HepG2 (cell line): ENCODE results near the gene ANKS3. TPM values are rescaled to one million over a fixed set of nuclear protein-coding genes. Genes with fewer than 3 reads are reported as not detected.

Source experiments
- ATAC-seq: fragments of 200-7000 bp; cut with Tn5 transposase; 3 replicates; pipeline ENCODE4 v1.9.1; 2020; ENCODE audit warnings: mild to moderate bottlenecking, moderate library complexity
- BruUV-seq: library from RNA; stranded (reverse); fragments of 400-500 nt; replicated peaks from 2 replicates; lab custom pipeline; 2021; lab: Mats Ljungman, UMichigan
- CTCF ChIA-PET: fragments of 300-600 bp; formaldehyde crosslinking; extraction: SDS; loops from one replicate; lab custom pipeline; 2021; ENCODE audit warnings: low total read pairs, inconsistent platforms, low intra/inter-chr PET ratio; lab: Yijun Ruan, JAX
- POLR2A ChIA-PET: fragments of 350-600 bp; sonication (Branson Sonifier 250); formaldehyde crosslinking; loops from one replicate; lab custom pipeline; 2020; ENCODE audit warnings: antibody characterized with exemption, inconsistent platforms; lab: Yijun Ruan, JAX
- DNase-seq: peaks from one replicate; pipeline ENCODE4 v3.0.0-alpha.2; 2015; ENCODE audit warnings: low spot score
- FAIRE-seq: peaks from 3 replicates; lab custom pipeline; 2011; peaks lifted over from hg19 to GRCh38; lab: Jason Lieb, UNC
- H2AFZ ChIP-seq: one replicate; pipeline ENCODE4 v1.6.1; 2011; ENCODE audit warnings: low read length, inconsistent platforms
- H3K27ac ChIP-seq: fragments of 300-600 bp; 3 replicates; pipeline ENCODE4 v1.8.0; 2011; ENCODE audit warnings: mixed run types, mild to moderate bottlenecking, mixed read lengths, low read length, inconsistent platforms; ENCODE audit not compliant: insufficient read depth; ENCODE audit errors: extremely low read length
- H3K27me3 ChIP-seq, 2 experiments: fragments of 200-600 bp in 1 of 2; 2 replicates in 1 of 2; 3 replicates in 1 of 2; pipeline versions ENCODE4 v1.6.0 to v1.8.0; 2011; ENCODE audit warnings: low read length in 2 of 2, mild to moderate bottlenecking in 2 of 2, moderate library complexity in 2 of 2, inconsistent platforms in 1 of 2; ENCODE audit not compliant: insufficient read depth in 2 of 2, control insufficient read depth in 1 of 2
- H3K36me3 ChIP-seq, 2 experiments: fragments of 200-600 bp in 1 of 2; replicated peaks in 1 of 2; 2 replicates in 1 of 2; 3 replicates in 1 of 2; pipeline versions ENCODE4 v1.5.1 to v1.8.0; 2011; ENCODE audit warnings: low read length in 2 of 2, inconsistent platforms in 1 of 2; ENCODE audit not compliant: insufficient read depth in 2 of 2, control insufficient read depth in 1 of 2
- H3K4me1 ChIP-seq: 2 replicates; pipeline ENCODE4 v1.5.1; 2012; ENCODE audit warnings: low read length, inconsistent platforms; ENCODE audit not compliant: insufficient read depth
- H3K4me2 ChIP-seq: 2 replicates; pipeline ENCODE4 v1.6.0; 2011; ENCODE audit warnings: low read depth, low read length, inconsistent platforms
- H3K4me3 ChIP-seq, 3 experiments: fragments of 200-600 bp in 1 of 3; sonication (generic), shearing (Covaris generic) in 1 of 3; replicated peaks in 1 of 3; 2 replicates each; pipeline ENCODE4 v1.5.1; 2011 to 2016; ENCODE audit warnings: low read length in 3 of 3, inconsistent platforms in 2 of 3, low read depth in 2 of 3, mild to moderate bottlenecking in 2 of 3, control low read depth in 1 of 3, mixed read lengths in 1 of 3; ENCODE audit not compliant: insufficient read depth in 1 of 3
- H3K79me2 ChIP-seq: one replicate; pipeline ENCODE4 v1.6.1; 2011; ENCODE audit warnings: low read length, inconsistent platforms; ENCODE audit not compliant: insufficient read depth
- H3K9ac ChIP-seq: 2 replicates; pipeline ENCODE4 v1.6.0; 2011; ENCODE audit warnings: mild to moderate bottlenecking, low read depth, low read length, inconsistent platforms; ENCODE audit not compliant: insufficient read depth
- H3K9me3 ChIP-seq: 2 replicates; pipeline ENCODE4 v1.5.1; 2012; ENCODE audit warnings: mild to moderate bottlenecking, low read length
- H4K20me1 ChIP-seq: 2 replicates; pipeline ENCODE4 v1.6.0; 2011; ENCODE audit warnings: inconsistent platforms, mild to moderate bottlenecking, low read length, moderate library complexity; ENCODE audit not compliant: insufficient read depth
- AGO2 ChIP-seq: fragments of 200-400 bp; formaldehyde crosslinking; optimal IDR thresholded peaks from 2 replicates; pipeline ENCODE3; 2017; ENCODE audit warnings: mild to moderate bottlenecking, low read depth, low read length, moderate library complexity
- IRF9 ChIP-seq: sonication (generic); formaldehyde crosslinking; IDR thresholded peaks from 2 replicates; pipeline ENCODE4 v1.8.0; 2022; ENCODE audit warnings: missing genetic modification reagents, mild to moderate bottlenecking, borderline replicate concordance
- RBFOX2 ChIP-seq: fragments of 200-400 bp; formaldehyde crosslinking; IDR thresholded peaks from 2 replicates; pipeline ENCODE4 v1.6.1; 2017; ENCODE audit warnings: low read depth, mild to moderate bottlenecking, low read length
- STAG1 ChIP-seq: sonication (generic); formaldehyde crosslinking; IDR thresholded peaks from 2 replicates; pipeline ENCODE4 v1.4.0; 2020; ENCODE audit warnings: missing genetic modification reagents
- ZNF687 ChIP-seq: sonication (generic); formaldehyde crosslinking; IDR thresholded peaks from 2 replicates; pipeline ENCODE4 v1.5.1; 2020; ENCODE audit warnings: mild to moderate bottlenecking, missing genetic modification reagents, moderate library complexity
- ZNF749 ChIP-seq: sonication (generic); formaldehyde crosslinking; IDR thresholded peaks from 2 replicates; pipeline ENCODE4 v1.8.0; 2022; ENCODE audit warnings: mild to moderate bottlenecking, missing genetic modification reagents, moderate library complexity, borderline replicate concordance
- WGBS: methylation state at CpG from one replicate; pipeline ENCODE4 v1.1.6; 2017; ENCODE audit warnings: low lambda C conversion rate; 5-methylcytosine and 5-hydroxymethylcytosine counted together
- in situ Hi-C: cut with HindIII; loops from 2 replicates; pipeline ENCODE4 v1.10.0; 2017; ENCODE audit warnings: low pct_unique_long_range_greater_than_20kb; ENCODE audit not compliant: extremely low pct_ligation_motif_present
- intact Hi-C: fragments of 100-400 bp; cut with micrococcal nuclease; formaldehyde crosslinking; loops from one replicate; pipeline ENCODE4 v1.10.0; 2022; ENCODE audit not compliant: unreplicated experiment
- polyA plus RNA-seq, 8 experiments: library from polyadenylated mRNA; depleted of rRNA in 3 of 8; stranded (reverse) in 7 of 8; unstranded in 1 of 8; fragments of >200 nt; fragmentation: Illumina TruSeq in 4 of 8; extraction: Trizol in 4 of 8; gene quantifications; 2 replicates each; pipeline versions ENCODE4 v1.2.1 to v1.2.3, GENCODE V29; 2011 to 2016; ENCODE audit warnings: low read depth in 4 of 8, missing spikeins in 1 of 8, mixed read lengths in 1 of 8; ENCODE audit not compliant: insufficient read depth in 1 of 8
- total RNA-seq, 5 experiments: library from RNA; depleted of rRNA; stranded (reverse); fragments of >200 nt; fragmentation: Illumina TruSeq; extraction: Trizol; gene quantifications; 2 replicates each; pipeline ENCODE4 v1.2.3, GENCODE V29; 2016; ENCODE audit warnings: low read depth in 1 of 5

Gene ANKS3
- total and polyA plus RNA-seq, 2 of the 13 experiments (the other 11 are each of a cell fraction or from before 2014, with no cell fraction given), result 11.4 to 15.9 TPM

- no peak overlapping the region for H2AFZ ChIP-seq
- FAIRE-seq, result no peak
- intact Hi-C loops, result no loop called here
- H3K4me3 ChIP-seq, result no peak overlapping the region
- no peak overlapping the region for H3K4me2 ChIP-seq
- peaks cover 19% of the 10 kb centered on the region for H3K79me2 ChIP-seq
- peaks cover 26% of the 10 kb centered on the region for H3K4me1 ChIP-seq
- no peaks in the 10 kb centered on the region for H3K9me3 ChIP-seq
- WGBS, result 97% methylated on average over 6 of the region's 7 CpGs
- H3K27me3 ChIP-seq, result no peaks in the 10 kb centered on the region; a peak in 1 of 5 replicates
- no TSS peak for BruUV-seq
- no peak for ATAC-seq
- TF ChIP-seq ZNF687 (no peak), STAG1 (0 out of 2 replicates have a peak, but pooled peaks have one; percentile 6)
- no peak overlapping the region for H3K27ac ChIP-seq
- in situ Hi-C loops, result no loop called here
- no peak for DNase-seq
- H3K36me3 ChIP-seq, result peaks cover 20 to 51% of the 10 kb centered on the region in 2 experiments; a peak in 4 of 5 replicates
- no peaks in the 10 kb centered on the region for H4K20me1 ChIP-seq
- CTCF ChIA-PET, result no interaction called here
- H3K9ac ChIP-seq, result no peak overlapping the region
- POLR2A ChIA-PET, result no interaction called here
Observed at GRCh38 chr16:4763791-4764190, 29.7 kb upstream of the ANKS3 start.

GRCh38 chr16:4762205-4762604 is 28.1 kb upstream of the ANKS3 start:
- H3K9ac ChIP-seq, result no peak overlapping the region
- H2AFZ ChIP-seq, result no peak overlapping the region
- ChIA-PET CTCF (no interaction called here), POLR2A (interaction anchor here (1.1 kb wide), 1 partner anchor 28 kb away, joined by 3 read pairs; the partner anchor contains the start of genes ANKS3 and DNAAF8)
- no peak overlapping the region for H3K4me3 ChIP-seq
- no peak overlapping the region for H3K27ac ChIP-seq
- intact Hi-C loops (no loop called here), in situ Hi-C loops (no loop called here)
- peaks cover 26% of the 10 kb centered on the region for H3K4me1 ChIP-seq
- peaks cover 19% of the 10 kb centered on the region for H3K79me2 ChIP-seq
- ATAC-seq, result no peak
- TF ChIP-seq AGO2, result peak; percentile 71
- TF ChIP-seq ZNF749 (CRISPR knock-in tag), result no peak
- peak; percentile 62; the same call in 1 of the 2 replicates for TF ChIP-seq RBFOX2
- no peak for TF ChIP-seq IRF9 (CRISPR knock-in tag)
- H3K4me2 ChIP-seq, result no peak overlapping the region
- no TSS peak for BruUV-seq
- no peaks in the 10 kb centered on the region for H4K20me1 ChIP-seq
- 96% methylated on average over 9 of the region's 9 CpGs for whole genome bisulfite sequencing
- no peaks in the 10 kb centered on the region for H3K9me3 ChIP-seq
- no peak for FAIRE-seq
- H3K27me3 ChIP-seq, result no peaks in the 10 kb centered on the region
- no peak for DNase-seq
- peaks cover 23 to 60% of the 10 kb centered on the region in 2 experiments; a peak in 4 of 5 replicates for H3K36me3 ChIP-seq
